K562 (cell line): ENCODE results near the gene PPT2. TPM values are rescaled to one million over a fixed set of nuclear protein-coding genes. Genes with fewer than 3 reads are reported as not detected.

Experiments
- AFF4 ChIP-seq: sonication (generic); formaldehyde crosslinking; IDR thresholded peaks from 2 replicates; pipeline ENCODE4 v1.8.0; 2023; ENCODE audit warnings: mild to moderate bottlenecking, missing genetic modification reagents
- BCOR ChIP-seq: fragments of 450-650 bp; IDR thresholded peaks from 2 replicates; pipeline ENCODE4 v1.6.1; 2016
- MEF2D ChIP-seq: conservative IDR thresholded peaks from 2 replicates; pipeline ENCODE4 v1.6.1; 2016; ENCODE audit warnings: low read depth, missing genetic modification characterization, missing compliant biosample characterization
- NCOA1 ChIP-seq: fragments of 450-650 bp; IDR thresholded peaks from 2 replicates; pipeline ENCODE4 v1.6.1; 2016; ENCODE audit warnings: low read depth
- RNF219 ChIP-seq: fragments of 250-450 bp; sonication (Bioruptor Pico); IDR thresholded peaks from 2 replicates; pipeline ENCODE4 v1.5.0; 2022; ENCODE audit warnings: mild to moderate bottlenecking
- RREB1 ChIP-seq: fragments of 250-450 bp; sonication (Bioruptor Pico); IDR thresholded peaks from 2 replicates; pipeline ENCODE4 v1.4.0; 2020
- ZNF311 ChIP-seq: fragments of 250-450 bp; sonication (Bioruptor Pico); IDR thresholded peaks from 2 replicates; pipeline ENCODE4 v1.4.0; 2020; ENCODE audit warnings: mild to moderate bottlenecking, moderate library complexity
- ZNF395 ChIP-seq: fragments of 200-800 bp; sonication (Bioruptor generic); IDR thresholded peaks from 2 replicates; pipeline ENCODE4 v1.6.1; 2017; ENCODE audit warnings: missing genetic modification characterization, missing compliant biosample characterization
- ZNF431 ChIP-seq: sonication (generic); formaldehyde crosslinking; IDR thresholded peaks from 2 replicates; pipeline ENCODE4 v1.8.0; 2022; ENCODE audit warnings: mild to moderate bottlenecking, missing genetic modification reagents
- ZNF436 ChIP-seq: fragments of 250-450, 450-650 bp; sonication (Bioruptor Pico); formaldehyde crosslinking; IDR thresholded peaks from 2 replicates; pipeline ENCODE4 v1.7.0; 2020; ENCODE audit warnings: mild to moderate bottlenecking
- ZNF512 ChIP-seq: IDR thresholded peaks from 2 replicates; pipeline ENCODE4 v1.6.1; 2016; ENCODE audit warnings: missing genetic modification characterization, missing compliant biosample characterization
- polyA plus RNA-seq, 8 experiments: library from polyadenylated mRNA; depleted of rRNA in 4 of 8; stranded (reverse) in 5 of 8; unstranded in 3 of 8; fragments of >200 nt; fragmentation: Nextera tagmentation in 2 of 8; fragmentation: Illumina TruSeq in 1 of 8; extraction: Ambion mirVana in 2 of 8; extraction: Trizol in 1 of 8; gene quantifications; 2 replicates each; pipeline versions ENCODE4 v1.2.1 to v1.2.3, GENCODE V29; 2011 to 2014; ENCODE audit warnings: inconsistent platforms in 1 of 8, missing spikeins in 1 of 8
- total RNA-seq, 7 experiments: library from RNA; depleted of rRNA in 6 of 7; stranded (reverse); fragments of >200 nt in 6 of 7; fragmentation: Illumina TruSeq in 2 of 7; extraction: Trizol in 2 of 7; gene quantifications; 2 replicates each; pipeline versions ENCODE4 v1.2.1 to v1.2.3, GENCODE V29; 2011 to 2021; ENCODE audit warnings: low replicate concordance in 1 of 7

PPT2 gene
- total and polyA plus RNA-seq, 9 of the 15 experiments (the other 6 are each of a cell fraction or from before 2014, with no cell fraction given): 27.4 to 98.8 (median 69.9) TPM

GRCh38 chr6:32195902-32196681 lies 42.2 kb downstream of the PPT2 start (continued):
- TF ChIP-seq RNF219 (CRISPR knock-in tag) (no peak), ZNF395 (CRISPR knock-in tag) (peak; percentile 91; the same call in 1 of the 2 replicates), RREB1 (CRISPR knock-in tag) (peak; percentile 93), ZNF431 (CRISPR knock-in tag) (peak; percentile 52; the same call in 1 of the 2 replicates), ZNF436 (CRISPR knock-in tag) (no peak), ZNF512 (no peak), ZNF311 (CRISPR knock-in tag) (0 out of 2 replicates have a peak, but pooled peaks have one; percentile 38), AFF4 (CRISPR knock-in tag) (peak; percentile 83), BCOR (peak; percentile 35; the same call in 1 of the 2 replicates), MEF2D (tag) (no peak), NCOA1 (0 out of 2 replicates have a peak, but pooled peaks have one; percentile 13)
